GM12874 (cell line): Measurements from ENCODE around the gene LBH.

Experiments used
- CTCF ChIP-seq: IDR thresholded peaks from 2 replicates; pipeline ENCODE4 v1.5.1; 2011; ENCODE audit warnings: low read depth, mild to moderate bottlenecking, control low read depth, low read length, moderate library complexity; ENCODE audit not compliant: insufficient read depth

The LBH gene

GRCh38 chr2:30231212-30231995, at the start of gene LBH:
Gene LBH, plus strand, starts transcription at chr2:30231534. Its CDS starts 205 bp downstream, at chr2:30231739.
- no peak for TF ChIP-seq CTCF

- no peak for TF ChIP-seq CTCF
Measured at GRCh38 chr2:30184035-30184434, 47.3 kb upstream of the LBH start.

GRCh38 chr2:30185178-30185577, 46.2 kb upstream of the LBH start:
- no peak for TF ChIP-seq CTCF

GRCh38 chr2:30188292-30188691, 43.0 kb upstream of the LBH start:
- no peak for TF ChIP-seq CTCF

- no peak for TF ChIP-seq CTCF
Measured at GRCh38 chr2:30190637-30191036, 40.7 kb upstream of the LBH start.

DNA sequence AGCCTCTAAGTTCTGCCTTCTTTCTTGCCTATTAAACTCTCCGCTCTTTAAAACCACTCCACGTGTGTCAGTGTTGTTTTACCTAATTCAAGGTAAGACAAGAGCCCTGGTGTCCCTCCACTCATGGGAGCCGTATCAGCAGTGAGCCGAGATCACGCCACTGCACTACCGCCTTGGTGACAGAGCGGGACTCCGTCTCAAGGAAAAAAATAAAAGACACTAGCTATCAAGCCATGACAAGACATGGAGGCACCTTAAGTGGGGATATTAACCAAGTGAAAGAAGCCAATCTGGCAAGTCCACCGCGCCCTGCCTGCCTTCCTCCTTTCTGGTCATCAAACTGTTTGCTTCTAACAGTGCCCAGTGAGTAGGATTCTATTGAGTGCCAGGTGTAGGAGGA, 40.2 kb upstream of the LBH start:
- TF ChIP-seq CTCF: no peak

GRCh38 chr2:30191819-30192271, 39.5 kb upstream of the LBH start:
- no peak for TF ChIP-seq CTCF
